H1 (cell line): ENCODE results near the gene FGD4. TPM values are rescaled to one million over a fixed set of nuclear protein-coding genes. Genes with fewer than 3 reads are reported as not detected.
"Not testable (repeated sequence)": the region's sequence is repeated elsewhere in the genome, so short reads cannot be mapped to it uniquely, and the experiment has no call there.

Experiments used
- CTCF ChIA-PET: fragments of 300-600 bp; sonication (Branson Sonifier 250); formaldehyde crosslinking; loops from one replicate; lab custom pipeline; 2021; ENCODE audit not compliant: partially characterized antibody; lab: Charles Lee
- POLR2A ChIA-PET: fragments of 300-600 bp; sonication (Branson Sonifier 250); formaldehyde crosslinking; loops from one replicate; lab custom pipeline; 2021; ENCODE audit warnings: inconsistent platforms; ENCODE audit not compliant: partially characterized antibody; lab: Charles Lee
- DNase-seq, 2 experiments: peaks; one replicate each; pipeline versions ENCODE4 v3.0.0 to v3.0.0-alpha.2; 2010 to 2022; ENCODE audit warnings: low spot score in 2 of 2, low read depth in 1 of 2, mixed read lengths in 1 of 2
- FAIRE-seq: peaks from 2 replicates; lab custom pipeline; 2011; peaks lifted over from hg19 to GRCh38; lab: Jason Lieb, UNC
- H2AFZ ChIP-seq: 2 replicates; pipeline ENCODE4 v1.8.1; 2012; ENCODE audit warnings: low read length, inconsistent platforms
- H2AK5ac ChIP-seq: 2 replicates; pipeline ENCODE4 v1.6.1; 2013; ENCODE audit warnings: low read depth, low read length
- H2BK120ac ChIP-seq: replicated peaks from 2 replicates; pipeline ENCODE3; 2013; ENCODE audit warnings: low read depth, low read length, inconsistent platforms
- H2BK12ac ChIP-seq: 2 replicates; pipeline ENCODE4 v1.6.1; 2013; ENCODE audit warnings: low read depth, low read length
- H2BK15ac ChIP-seq: 2 replicates; pipeline ENCODE4 v1.6.1; 2013; ENCODE audit warnings: low read length
- H2BK20ac ChIP-seq: 2 replicates; pipeline ENCODE4 v1.6.1; 2013; ENCODE audit warnings: low read length
- H2BK5ac ChIP-seq: 2 replicates; pipeline ENCODE4 v1.6.1; 2013; ENCODE audit warnings: low read depth, low read length
- H3K14ac ChIP-seq: 2 replicates; pipeline ENCODE4 v1.6.1; 2013; ENCODE audit warnings: inconsistent platforms; ENCODE audit not compliant: insufficient read length
- H3K18ac ChIP-seq: 2 replicates; pipeline ENCODE4 v1.6.1; 2013; ENCODE audit warnings: low read length; ENCODE audit errors: extremely low read depth
- H3K23ac ChIP-seq: 2 replicates; pipeline ENCODE4 v1.6.1; 2013; ENCODE audit warnings: inconsistent platforms; ENCODE audit not compliant: insufficient read length
- H3K23me2 ChIP-seq: 2 replicates; pipeline ENCODE4 v1.6.1; 2013; ENCODE audit warnings: low read depth, low read length
- H3K27ac ChIP-seq: 2 replicates; pipeline ENCODE4 v1.6.1; 2011; ENCODE audit warnings: low read depth, low read length, inconsistent platforms
- H3K27me3 ChIP-seq, 4 experiments: replicated peaks in 1 of 4; 1 replicate in 1 of 4; 2 replicates in 3 of 4; pipeline versions ENCODE4 v1.6.1 to v1.8.1; 2011 to 2013; ENCODE audit warnings: low read length in 3 of 4, mild to moderate bottlenecking in 3 of 4, inconsistent platforms in 2 of 4, mixed read lengths in 2 of 4, moderate library complexity in 1 of 4; ENCODE audit not compliant: control insufficient read depth in 3 of 4, insufficient read depth in 3 of 4; ENCODE audit errors: extremely low read depth in 1 of 4
- H3K36me3 ChIP-seq, 4 experiments: 2 replicates each; pipeline versions ENCODE4 v1.6.1 to v1.8.1; 2011 to 2013; ENCODE audit warnings: mild to moderate bottlenecking in 4 of 4, low read length in 3 of 4, moderate library complexity in 2 of 4, control low read depth in 1 of 4, inconsistent platforms in 1 of 4; ENCODE audit not compliant: insufficient read depth in 4 of 4, control insufficient read depth in 2 of 4
- H3K4ac ChIP-seq: replicated peaks from 2 replicates; pipeline ENCODE3; 2013; ENCODE audit warnings: low read length, low read depth, mixed read lengths, inconsistent platforms; ENCODE audit not compliant: insufficient read length
- H3K4me1 ChIP-seq, 4 experiments: replicated peaks in 1 of 4; 1 replicate in 1 of 4; 2 replicates in 3 of 4; pipeline versions ENCODE4 v1.6.1 to v1.8.1; 2011 to 2013; ENCODE audit warnings: low read length in 3 of 4, inconsistent platforms in 2 of 4, mixed read lengths in 1 of 4; ENCODE audit not compliant: insufficient read depth in 4 of 4, control insufficient read depth in 3 of 4
- H3K4me2 ChIP-seq, 2 experiments: 2 replicates each; pipeline versions ENCODE4 v1.6.1 to v1.8.1; 2011 to 2013; ENCODE audit warnings: low read depth in 2 of 2, low read length in 2 of 2, control low read depth in 1 of 2, inconsistent platforms in 1 of 2, mild to moderate bottlenecking in 1 of 2; ENCODE audit not compliant: insufficient read depth in 1 of 2
- H3K4me3 ChIP-seq, 4 experiments: fragments of 200-600, 300-600 bp in 1 of 4; sonication (generic), shearing (Covaris generic), sonication (Bioruptor Twin) in 1 of 4; 2 replicates each; pipeline versions ENCODE4 v1.5.1 to v1.8.1; 2011 to 2016; ENCODE audit warnings: low read length in 4 of 4, low read depth in 3 of 4, control low read depth in 2 of 4, inconsistent platforms in 2 of 4, mild to moderate bottlenecking in 2 of 4, mixed read lengths in 1 of 4, moderate library complexity in 1 of 4; ENCODE audit not compliant: insufficient read depth in 2 of 4; ENCODE audit errors: extremely low read depth in 1 of 4
- H3K56ac ChIP-seq: replicated peaks from 2 replicates; pipeline ENCODE3; 2013; ENCODE audit warnings: low read depth, mild to moderate bottlenecking, mixed read lengths, low read length, inconsistent platforms; ENCODE audit not compliant: insufficient read length
- H3K79me1 ChIP-seq: 2 replicates; pipeline ENCODE4 v1.6.1; 2013; ENCODE audit warnings: low read depth, low read length, control low read depth
- H3K79me2 ChIP-seq, 2 experiments: 2 replicates each; pipeline versions ENCODE4 v1.6.1 to v1.8.1; 2012 to 2013; ENCODE audit warnings: low read length in 2 of 2, mild to moderate bottlenecking in 2 of 2, inconsistent platforms in 1 of 2; ENCODE audit not compliant: insufficient read depth in 2 of 2, control insufficient read depth in 1 of 2
- H3K9ac ChIP-seq, 4 experiments: replicated peaks in 1 of 4; 1 replicate in 1 of 4; 2 replicates in 3 of 4; pipeline versions ENCODE4 v1.6.1 to v1.8.1; 2011 to 2013; ENCODE audit warnings: low read depth in 3 of 4, low read length in 3 of 4, control low read depth in 2 of 4, mild to moderate bottlenecking in 2 of 4, moderate library complexity in 2 of 4, inconsistent platforms in 1 of 4; ENCODE audit errors: extremely low read depth in 1 of 4
- H3K9me3 ChIP-seq, 2 experiments: 2 replicates each; pipeline versions ENCODE4 v1.6.1 to v1.8.1; 2012 to 2013; ENCODE audit warnings: mild to moderate bottlenecking in 2 of 2, moderate library complexity in 2 of 2, control low read depth in 1 of 2, inconsistent platforms in 1 of 2, low read depth in 1 of 2, low read length in 1 of 2, mixed read lengths in 1 of 2; ENCODE audit not compliant: insufficient read depth in 2 of 2
- H4K20me1 ChIP-seq, 2 experiments: replicated peaks in 1 of 2; 2 replicates each; pipeline versions ENCODE3 to v1.8.1; 2011 to 2013; ENCODE audit warnings: inconsistent platforms in 2 of 2, low read length in 2 of 2, mild to moderate bottlenecking in 1 of 2; ENCODE audit not compliant: insufficient read depth in 2 of 2, control insufficient read depth in 1 of 2
- H4K5ac ChIP-seq: 2 replicates; pipeline ENCODE4 v1.6.1; 2013; ENCODE audit warnings: low read length, low read depth, mixed read lengths, inconsistent platforms; ENCODE audit not compliant: insufficient read length
- H4K8ac ChIP-seq: 2 replicates; pipeline ENCODE4 v1.8.0; 2013; ENCODE audit warnings: mild to moderate bottlenecking, moderate library complexity, low read length, inconsistent platforms; ENCODE audit not compliant: insufficient read depth; ENCODE audit errors: extremely low read depth
- H4K91ac ChIP-seq: replicated peaks from 2 replicates; pipeline ENCODE3; 2013; ENCODE audit warnings: low read length, mixed read lengths, inconsistent platforms; ENCODE audit not compliant: insufficient read length
- WGBS, 2 experiments: shearing (Covaris generic) in 1 of 2; methylation state at CpG; one replicate each; pipeline versions ENCODE4 v1.1.6 to v1.1.7; 2013 to 2015; ENCODE audit warnings: low lambda C conversion rate in 2 of 2, mixed read lengths in 2 of 2, inconsistent platforms in 1 of 2, low coverage in 1 of 2, missing lambda C conversion rate in 1 of 2; ENCODE audit not compliant: insufficient replicate concordance in 2 of 2, insufficient coverage in 1 of 2, insufficient read length in 1 of 2; ENCODE audit errors: extremely low coverage in 1 of 2, missing lambda C conversion rate in 1 of 2; 5-methylcytosine and 5-hydroxymethylcytosine counted together
- polyA plus RNA-seq, 7 experiments: library from polyadenylated mRNA; depleted of rRNA in 3 of 7; stranded (reverse) in 5 of 7; unstranded in 2 of 7; fragments of >200 nt in 5 of 7; fragments of 200-250 nt in 2 of 7; gene quantifications; 1 replicate in 5 of 7; 2 replicates in 1 of 7; 4 replicates in 1 of 7; pipeline versions ENCODE4 v1.2.1 to v1.2.3, GENCODE V29; 2011 to 2013; ENCODE audit warnings: missing spikeins in 2 of 7, mixed read lengths in 2 of 7
- total RNA-seq: library from RNA; stranded (reverse); fragmentation: NEBNext Ultra II Directional; extraction: Animal tissue kit (Norgen Biotek cat#: 25700); gene quantifications from 2 replicates; pipeline ENCODE4 v1.2.1, GENCODE V29; 2021

FGD4 gene
- total and polyA plus RNA-seq, 2 of the 8 experiments (the other 6 are each of a cell fraction or from before 2014, with no cell fraction given), result 8.5 to 48.2 TPM

DNA sequence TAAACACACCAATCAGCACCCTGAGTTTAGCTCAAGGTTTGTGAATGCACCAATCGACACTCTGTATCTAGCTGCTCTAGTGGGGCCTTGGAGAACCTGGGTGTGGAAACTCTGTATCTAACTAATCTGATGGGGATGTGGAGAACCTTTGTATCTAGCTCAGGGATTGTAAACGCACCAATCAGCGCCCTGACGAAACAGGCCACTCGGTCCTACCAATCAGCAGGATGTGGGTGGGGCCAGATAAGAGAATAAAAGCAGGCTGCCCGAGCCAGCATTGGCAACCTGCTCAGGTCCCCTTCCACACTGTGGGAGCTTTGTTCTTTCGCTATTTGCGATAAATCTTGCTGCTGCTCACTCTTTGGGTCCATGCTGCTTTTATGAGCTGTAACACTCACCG lies 127.0 kb downstream of the FGD4 start:
- not testable (repeated sequence) for DNase-seq, H4K91ac ChIP-seq, H3K23ac ChIP-seq, H3K4me2 ChIP-seq, H3K14ac ChIP-seq, FAIRE-seq, H2BK5ac ChIP-seq, H4K5ac ChIP-seq, H2AK5ac ChIP-seq, H2AFZ ChIP-seq, H2BK15ac ChIP-seq, H4K20me1 ChIP-seq, H3K9me3 ChIP-seq, H3K56ac ChIP-seq, H4K8ac ChIP-seq, H3K27me3 ChIP-seq, H2BK20ac ChIP-seq, H3K18ac ChIP-seq, H3K36me3 ChIP-seq, H3K4ac ChIP-seq, H3K79me1 ChIP-seq, H3K23me2 ChIP-seq, H2BK12ac ChIP-seq, H3K9ac ChIP-seq, H3K27ac ChIP-seq, H3K4me3 ChIP-seq, H2BK120ac ChIP-seq, H3K4me1 ChIP-seq
- ChIA-PET CTCF (interaction anchor here (1.0 kb wide), 1 partner anchor 131 kb away, joined by 3 read pairs; no protein-coding TSS in a partner anchor), POLR2A (interaction anchor here (1.3 kb wide), 1 partner anchor 15 kb away, joined by 4 read pairs; no protein-coding TSS in a partner anchor)
- H3K79me2 ChIP-seq, result peaks cover 0 to 71% of the 10 kb centered on the region in 2 experiments; a peak in 3 of 4 replicates
- WGBS, 2 experiments, result 94% methylated on average over 9 of the region's 9 CpGs; no CpG with 5 or more reads in 1 of the 2 experiments
